Endothelial cell (in vitro differentiated cells): ENCODE results near the gene JCHAIN. TPM values are rescaled to one million over a fixed set of nuclear protein-coding genes. Genes with fewer than 3 reads are reported as not detected.
A peak's percentile ranks its signal among the peaks of the same experiment; 100 is the strongest.

Experiments
- DNase-seq: peaks from one replicate; pipeline ENCODE4 v3.0.0; 2021; ENCODE audit warnings: low spot score
- H3K27ac Mint-ChIP-seq: one replicate; pipeline ENCODE4 v1.8.0; 2021; ENCODE audit warnings: mixed read lengths, inconsistent platforms; ENCODE audit not compliant: unreplicated experiment
- H3K27me3 Mint-ChIP-seq: one replicate; pipeline ENCODE4 v1.8.0; 2021; ENCODE audit warnings: mild to moderate bottlenecking, moderate library complexity, mixed read lengths, inconsistent platforms; ENCODE audit not compliant: unreplicated experiment
- H3K36me3 Mint-ChIP-seq: one replicate; pipeline ENCODE4 v1.8.0; 2021; ENCODE audit warnings: mild to moderate bottlenecking, low read depth, mixed read lengths, inconsistent platforms; ENCODE audit not compliant: unreplicated experiment
- H3K4me1 Mint-ChIP-seq: one replicate; pipeline ENCODE4 v1.8.0; 2021; ENCODE audit warnings: mild to moderate bottlenecking, mixed read lengths, inconsistent platforms; ENCODE audit not compliant: unreplicated experiment
- H3K4me3 Mint-ChIP-seq: one replicate; pipeline ENCODE4 v1.8.0; 2021; ENCODE audit warnings: mild to moderate bottlenecking, mixed read lengths, inconsistent platforms; ENCODE audit not compliant: unreplicated experiment
- H3K9me3 Mint-ChIP-seq: one replicate; pipeline ENCODE4 v1.8.0; 2021; ENCODE audit warnings: mixed read lengths, inconsistent platforms; ENCODE audit not compliant: unreplicated experiment
- CTCF ChIP-seq: fragments of 200-600 bp; sonication (generic); IDR thresholded peaks from one replicate; pipeline ENCODE4 v1.5.0; 2021; ENCODE audit warnings: antibody characterized with exemption; ENCODE audit not compliant: unreplicated experiment
- long read RNA-seq: library from polyadenylated mRNA; unstranded; transcript quantifications from one replicate; pipeline ENCODE4 v2.0.0, GENCODE V29; 2020; ENCODE audit not compliant: unreplicated experiment
- total RNA-seq: library from RNA; stranded (reverse); fragmentation: NEBNext Ultra II Directional; extraction: Animal tissue kit (Norgen Biotek cat#: 25700); gene quantifications from one replicate; pipeline ENCODE4 v1.2.1, GENCODE V29; 2021; ENCODE audit not compliant: unreplicated experiment

The JCHAIN gene
- total RNA-seq = not detected
- long read RNA-seq = 0 reads

DNA sequence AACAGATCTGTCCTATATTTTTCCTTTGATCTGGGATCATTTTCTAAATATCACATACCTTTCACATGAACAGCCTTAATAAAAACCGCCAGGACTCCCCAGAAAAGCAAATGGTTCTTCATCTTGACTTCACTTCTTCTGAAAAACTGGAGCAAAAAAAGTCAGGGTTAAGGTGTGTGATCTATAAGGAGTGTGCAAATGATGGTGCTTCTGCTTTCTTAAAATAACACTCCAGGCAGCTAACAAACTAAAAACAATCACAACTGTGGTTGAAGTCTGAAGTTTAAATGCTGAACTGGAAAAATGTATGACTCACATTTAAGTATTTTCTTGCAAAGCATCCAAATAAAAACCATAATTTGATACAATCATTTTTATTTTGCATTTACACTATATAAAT, at the start of gene JCHAIN:
Gene JCHAIN (minus strand): TSS at position 140 of the 400 bp plus-strand sequence. CDS start 18 bp downstream, at position 122.
- Mint-ChIP-seq H3K9me3 (no peaks in the 10 kb centered on the region), H3K36me3 (no peaks in the 10 kb centered on the region), H3K27me3 (no peaks in the 10 kb centered on the region), H3K4me3 (no peak within 1 kb of the TSS), H3K27ac (no peak within 1 kb of the TSS), H3K4me1 (no peaks in the 10 kb centered on the region)
- no peak for TF ChIP-seq CTCF
- DNase-seq = no peak

GRCh38 chr4:70715097-70715496, 48.8 kb upstream of the JCHAIN start:
- no peak overlapping the region for H3K27ac Mint-ChIP-seq
- H3K9me3 Mint-ChIP-seq = no peaks in the 10 kb centered on the region
- H3K4me1 Mint-ChIP-seq = peaks cover 8% of the 10 kb centered on the region
- DNase-seq = no peak
- no peaks in the 10 kb centered on the region for H3K27me3 Mint-ChIP-seq
- TF ChIP-seq CTCF = no peak
- no peak overlapping the region for H3K4me3 Mint-ChIP-seq
- H3K36me3 Mint-ChIP-seq = no peaks in the 10 kb centered on the region

DNA sequence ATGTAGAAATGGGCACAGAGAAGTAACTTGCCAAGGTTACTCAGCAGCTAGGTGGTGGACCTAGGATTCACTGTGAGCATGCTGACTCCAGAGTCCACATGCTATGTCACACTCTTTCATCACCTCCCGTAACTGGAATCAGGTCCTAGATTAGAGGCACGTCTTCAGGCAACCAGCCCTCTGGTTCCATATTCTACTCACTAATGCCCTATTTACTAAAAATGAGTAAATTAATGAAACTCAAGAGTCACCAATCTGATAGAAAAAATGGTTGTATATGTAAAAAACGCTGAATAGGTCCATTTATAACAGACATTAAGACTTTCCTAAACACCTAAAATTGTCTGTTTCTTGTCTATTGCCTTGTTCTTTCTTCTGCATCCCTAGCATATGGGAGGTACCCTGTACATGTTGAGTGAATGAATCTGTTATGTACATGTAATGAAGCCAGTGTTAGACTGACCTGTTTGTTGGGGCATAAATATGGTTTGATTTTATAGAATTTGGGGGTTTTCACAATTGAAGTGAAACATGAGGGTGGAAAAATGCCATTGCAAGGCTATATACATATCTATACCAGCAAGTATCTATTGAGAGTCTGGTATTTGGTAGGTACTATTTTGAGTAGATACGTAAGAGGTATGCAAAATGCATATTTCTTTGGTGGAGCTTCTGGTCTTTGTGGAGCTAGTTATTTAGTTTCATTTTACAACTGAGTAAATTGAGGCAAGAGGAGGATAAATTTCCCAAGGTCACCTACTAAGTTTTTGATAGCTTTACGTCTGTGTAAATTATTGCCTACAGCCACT, 48.0 kb upstream of the JCHAIN start:
- no peaks in the 10 kb centered on the region for H3K36me3 Mint-ChIP-seq
- H3K4me1 Mint-ChIP-seq = peaks cover 13% of the 10 kb centered on the region
- H3K4me3 Mint-ChIP-seq = peak overlapping the region; percentile 38
- H3K27ac Mint-ChIP-seq = no peak overlapping the region
- no peaks in the 10 kb centered on the region for H3K27me3 Mint-ChIP-seq
- DNase-seq = no peak
- TF ChIP-seq CTCF = no peak
- no peaks in the 10 kb centered on the region for H3K9me3 Mint-ChIP-seq

GRCh38 chr4:70713453-70714078, 47.3 kb upstream of the JCHAIN start:
- Mint-ChIP-seq H3K27me3 (no peaks in the 10 kb centered on the region), H3K9me3 (no peaks in the 10 kb centered on the region), H3K27ac (no peak overlapping the region), H3K36me3 (no peaks in the 10 kb centered on the region), H3K4me1 (peaks cover 13% of the 10 kb centered on the region), H3K4me3 (no peak overlapping the region)
- DNase-seq = no peak
- TF ChIP-seq CTCF = no peak
